GM21515 (cell line): ENCODE measurements around the gene PPFIBP1.
"Not testable (repeated sequence)": the region's sequence is repeated elsewhere in the genome, so short reads cannot be mapped to it uniquely, and the experiment has no call there.

ENCODE experiments used
- ATAC-seq: cut with Tn5 transposase; IDR thresholded peaks from one replicate; pipeline ENCODE4 v1.9.1; 2021; ENCODE audit not compliant: unreplicated experiment

PPFIBP1 gene

GRCh38 chr12:27622436-27623195 lies 98.6 kb downstream of the PPFIBP1 start:
- no peak for ATAC-seq

GRCh38 chr12:27623645-27624044 lies 99.6 kb downstream of the PPFIBP1 start:
- ATAC-seq = no peak

- ATAC-seq = no peak
These were observed 100.6 kb downstream of the PPFIBP1 start for GRCh38 chr12:27624586-27624985.

- no peak for ATAC-seq
These were observed 103.3 kb downstream of the PPFIBP1 start for GRCh38 chr12:27627123-27627852.

- not testable (repeated sequence) for ATAC-seq
These were observed 104.0 kb downstream of the PPFIBP1 start for GRCh38 chr12:27627853-27628469.

- ATAC-seq = not testable (repeated sequence)
These were observed 106.2 kb downstream of the PPFIBP1 start for GRCh38 chr12:27630219-27630618.

GRCh38 chr12:27631365-27631764 lies 107.4 kb downstream of the PPFIBP1 start:
- no peak for ATAC-seq

GRCh38 chr12:27631813-27632491 lies 107.9 kb downstream of the PPFIBP1 start:
- no peak for ATAC-seq

- no peak for ATAC-seq
These were observed 111.5 kb downstream of the PPFIBP1 start for GRCh38 chr12:27635349-27635972.

- not testable (repeated sequence) for ATAC-seq
These were observed 112.6 kb downstream of the PPFIBP1 start for GRCh38 chr12:27636569-27636968.

GRCh38 chr12:27637524-27637923 lies 113.5 kb downstream of the PPFIBP1 start:
- no peak for ATAC-seq

- no peak for ATAC-seq
These were observed 115.3 kb downstream of the PPFIBP1 start for GRCh38 chr12:27639265-27639664.

- ATAC-seq = not testable (repeated sequence)
These were observed 116.7 kb downstream of the PPFIBP1 start for GRCh38 chr12:27640566-27641200.

GRCh38 chr12:27642361-27642760 lies 118.4 kb downstream of the PPFIBP1 start:
- ATAC-seq = not testable (repeated sequence)

GRCh38 chr12:27642892-27643291 lies 118.9 kb downstream of the PPFIBP1 start:
- not testable (repeated sequence) for ATAC-seq

GRCh38 chr12:27644158-27644845 lies 120.3 kb downstream of the PPFIBP1 start:
- ATAC-seq = no peak

GRCh38 chr12:27645671-27646070 lies 121.7 kb downstream of the PPFIBP1 start:
- ATAC-seq = no peak

- ATAC-seq = no peak
These were observed 122.1 kb downstream of the PPFIBP1 start for GRCh38 chr12:27646149-27646548.

GRCh38 chr12:27650011-27650410 lies 126.0 kb downstream of the PPFIBP1 start:
- ATAC-seq = no peak

- no peak for ATAC-seq
These were observed 127.2 kb downstream of the PPFIBP1 start for GRCh38 chr12:27651201-27651600.
